ENCODE results near the gene TIMM44. TPM values are rescaled to one million over a fixed set of nuclear protein-coding genes. Genes with fewer than 3 reads are reported as not detected.

The TIMM44 gene
- total and polyA plus RNA-seq, 4 donors: 17.7 to 35.8 (median 26.6) TPM

GRCh38 chr19:7965259-7965841 lies 21.9 kb upstream of the TIMM44 start (continued):
- TF ChIP-seq REST (IDR thresholded peaks at IDR 0.05) (no peak), FOXA1 (IDR thresholded peaks at IDR 0.05) (no peak), RAD21 (IDR thresholded peaks at IDR 0.05) (no peak), HNF4A (conservative IDR thresholded peaks at IDR 0.05) (no peak)

- Histone ChIP-seq H3K4me1 (ENCODE audit: control insufficient read depth in 4 of 4, insufficient read depth in 4 of 4, low read length in 3 of 4) (peaks cover 3 to 25% (median 18%) of the 10 kb centered on the region in 4 donors), H3K9me3 (ENCODE audit: control insufficient read depth in 4 of 4, low read length in 3 of 4) (no peaks in the 10 kb centered on the region), H3K9ac (ENCODE audit: low read depth in 1 of 2, low read length in 2 of 2) (no peak overlapping the region), H3K4me3 (ENCODE audit: low read depth in 1 of 3, low read length in 3 of 3) (no peak overlapping the region), H3K27me3 (ENCODE audit: control insufficient read depth in 4 of 4, insufficient read depth in 4 of 4, low read length in 3 of 4) (no peaks in the 10 kb centered on the region), H3K27ac (ENCODE audit: low read depth in 1 of 2, low read length in 2 of 2) (no peak overlapping the region), H3K36me3 (ENCODE audit: control insufficient read depth in 4 of 4, insufficient read depth in 3 of 4, low read depth in 1 of 4, low read length in 3 of 4) (peaks cover 6 to 41% (median 17%) of the 10 kb centered on the region in 4 donors)
- no peak for DNase-seq (ENCODE audit: low spot score)
- WGBS: 97% methylated on average over 25 of the region's 25 CpGs
- no peak for TF ChIP-seq NR2F2 (IDR thresholded peaks at IDR 0.05)
- TF ChIP-seq SP1 (IDR thresholded peaks at IDR 0.05): no peak
- TF ChIP-seq EGR1 (IDR thresholded peaks at IDR 0.05; ENCODE audit: low read depth in 2 of 2): no peak
- TF ChIP-seq, protein P1, sequence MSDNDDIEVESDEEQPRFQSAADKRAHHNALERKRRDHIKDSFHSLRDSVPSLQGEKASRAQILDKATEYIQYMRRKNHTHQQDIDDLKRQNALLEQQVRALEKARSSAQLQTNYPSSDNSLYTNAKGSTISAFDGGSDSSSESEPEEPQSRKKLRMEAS (IDR thresholded peaks at IDR 0.05): no peak
- TF ChIP-seq RXRA (IDR thresholded peaks at IDR 0.05): no peak
- TF ChIP-seq FOXA2 (IDR thresholded peaks at IDR 0.05): no peak
- TF ChIP-seq GABPA (IDR thresholded peaks at IDR 0.05 in 1 of 2, conservative IDR thresholded peaks at IDR 0.05 in 1 of 2): no peak
- TF ChIP-seq REST (IDR thresholded peaks at IDR 0.05): no peak
- TF ChIP-seq HNF4G (IDR thresholded peaks at IDR 0.05): no peak
- TF ChIP-seq TAF1 (conservative IDR thresholded peaks at IDR 0.05): no peak
- TF ChIP-seq, protein P2, sequence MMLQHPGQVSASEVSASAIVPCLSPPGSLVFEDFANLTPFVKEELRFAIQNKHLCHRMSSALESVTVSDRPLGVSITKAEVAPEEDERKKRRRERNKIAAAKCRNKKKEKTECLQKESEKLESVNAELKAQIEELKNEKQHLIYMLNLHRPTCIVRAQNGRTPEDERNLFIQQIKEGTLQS (IDR thresholded peaks at IDR 0.05): no peak
- no peak for TF ChIP-seq HNF4A (conservative IDR thresholded peaks at IDR 0.05)
- TF ChIP-seq RAD21 (IDR thresholded peaks at IDR 0.05): no peak
- TF ChIP-seq YY1 (IDR thresholded peaks at IDR 0.05): no peak
- TF ChIP-seq, protein P3, sequence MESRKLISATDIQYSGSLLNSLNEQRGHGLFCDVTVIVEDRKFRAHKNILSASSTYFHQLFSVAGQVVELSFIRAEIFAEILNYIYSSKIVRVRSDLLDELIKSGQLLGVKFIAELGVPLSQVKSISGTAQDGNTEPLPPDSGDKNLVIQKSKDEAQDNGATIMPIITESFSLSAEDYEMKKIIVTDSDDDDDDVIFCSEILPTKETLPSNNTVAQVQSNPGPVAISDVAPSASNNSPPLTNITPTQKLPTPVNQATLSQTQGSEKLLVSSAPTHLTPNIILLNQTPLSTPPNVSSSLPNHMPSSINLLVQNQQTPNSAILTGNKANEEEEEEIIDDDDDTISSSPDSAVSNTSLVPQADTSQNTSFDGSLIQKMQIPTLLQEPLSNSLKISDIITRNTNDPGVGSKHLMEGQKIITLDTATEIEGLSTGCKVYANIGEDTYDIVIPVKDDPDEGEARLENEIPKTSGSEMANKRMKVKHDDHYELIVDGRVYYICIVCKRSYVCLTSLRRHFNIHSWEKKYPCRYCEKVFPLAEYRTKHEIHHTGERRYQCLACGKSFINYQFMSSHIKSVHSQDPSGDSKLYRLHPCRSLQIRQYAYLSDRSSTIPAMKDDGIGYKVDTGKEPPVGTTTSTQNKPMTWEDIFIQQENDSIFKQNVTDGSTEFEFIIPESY (IDR thresholded peaks at IDR 0.05): no peak
- no peak for TF ChIP-seq JUND (IDR thresholded peaks at IDR 0.05)
- no peak for TF ChIP-seq CTCF (IDR thresholded peaks at IDR 0.05; ENCODE audit: low read depth, low read length, missing input control)
- TF ChIP-seq FOXA1 (IDR thresholded peaks at IDR 0.05): no peak
Observed at GRCh38 chr19:7963566-7963965, 20.1 kb upstream of the TIMM44 start.
